ENCODE data around the gene LHFPL6.

Gene LHFPL6

GRCh38 chr13:39330504-39330903 is 272.5 kb downstream of the LHFPL6 start:
- DNase-seq, result no peak

GRCh38 chr13:39329182-39329639 is 273.8 kb downstream of the LHFPL6 start:
- DNase-seq, result no peak

DNA sequence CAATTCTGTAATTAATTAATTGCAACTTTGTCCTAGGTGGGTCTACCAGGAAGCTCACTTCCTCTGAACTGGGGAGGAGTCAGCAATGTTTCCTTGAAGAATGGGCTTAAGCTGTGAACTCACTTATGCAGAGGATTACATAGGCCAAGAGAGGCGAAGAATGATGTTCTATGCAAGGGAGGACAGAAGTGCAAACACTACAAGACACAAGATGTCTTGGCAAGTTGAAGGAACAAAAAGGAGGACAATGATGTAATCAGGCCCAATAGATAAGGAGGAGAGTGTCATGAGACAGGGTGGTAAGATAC is 275.9 kb downstream of the LHFPL6 start:
- DNase-seq, result no peak

- no peak for DNase-seq
These were observed 276.4 kb downstream of the LHFPL6 start for GRCh38 chr13:39326469-39327171.

DNA sequence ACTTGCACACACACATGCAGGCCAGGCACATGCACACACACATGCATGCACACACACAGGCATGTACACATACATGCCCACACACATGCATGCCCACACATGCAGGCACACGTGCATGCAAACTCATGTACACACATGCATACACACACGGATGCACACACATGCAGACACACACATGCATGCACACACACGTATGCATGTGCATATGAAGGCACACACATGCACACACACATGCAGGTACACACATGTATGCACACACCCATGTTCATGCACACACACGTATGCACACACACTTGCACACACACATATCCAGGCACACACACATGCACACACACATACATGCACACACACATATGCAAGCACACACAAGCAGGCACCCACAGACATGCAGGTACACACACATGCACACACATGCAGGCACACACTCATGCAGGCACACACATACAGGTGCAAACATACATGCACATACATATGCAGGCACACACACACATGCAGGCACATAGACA is 278.1 kb downstream of the LHFPL6 start:
- no peak for DNase-seq

- DNase-seq, result no peak
These were observed 280.0 kb downstream of the LHFPL6 start for GRCh38 chr13:39322836-39323585.

GRCh38 chr13:39321574-39321973 is 281.4 kb downstream of the LHFPL6 start:
- no peak for DNase-seq

DNA sequence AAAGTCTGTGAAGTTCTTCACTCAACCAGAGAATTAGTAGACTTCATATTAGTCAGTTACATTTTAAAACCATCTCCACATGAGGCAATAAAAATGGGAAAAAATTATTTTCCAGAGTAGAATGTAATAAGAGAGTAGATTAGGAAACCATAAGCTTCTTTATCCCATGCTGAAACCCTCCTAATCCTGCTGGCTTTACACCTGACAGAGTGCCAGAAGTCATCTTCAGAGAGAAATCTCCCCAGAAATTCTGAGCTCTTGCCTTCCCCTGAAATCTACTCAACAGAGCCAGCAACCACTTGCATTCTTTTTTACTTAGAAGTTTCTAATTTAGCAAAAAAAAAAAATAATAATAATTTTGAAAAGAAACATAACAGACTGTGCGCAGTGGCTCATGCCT is 284.8 kb downstream of the LHFPL6 start:
- no peak for DNase-seq

GRCh38 chr13:39317291-39317690 is 285.7 kb downstream of the LHFPL6 start:
- no peak for DNase-seq

GRCh38 chr13:39315796-39316195 is 287.2 kb downstream of the LHFPL6 start:
- no peak for DNase-seq

DNA sequence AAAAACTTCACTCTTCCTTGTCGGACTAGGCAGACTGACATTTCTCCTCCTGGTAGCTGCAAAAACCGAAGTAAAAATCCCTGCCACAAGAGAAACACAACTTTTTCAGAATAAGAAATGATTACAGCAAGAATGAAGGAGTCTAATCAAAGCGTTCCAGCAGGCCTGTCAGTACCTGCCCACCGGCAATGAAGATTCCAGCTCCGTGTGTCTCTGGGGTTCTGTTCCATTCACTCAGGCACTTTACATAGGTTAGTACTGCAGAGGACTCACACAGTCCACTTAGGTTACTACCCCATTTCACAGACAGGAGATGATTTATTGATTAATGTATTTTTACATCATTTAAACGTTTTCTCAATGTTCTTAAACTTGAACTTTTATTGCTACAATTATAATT is 289.3 kb downstream of the LHFPL6 start:
- DNase-seq, result no peak

DNA sequence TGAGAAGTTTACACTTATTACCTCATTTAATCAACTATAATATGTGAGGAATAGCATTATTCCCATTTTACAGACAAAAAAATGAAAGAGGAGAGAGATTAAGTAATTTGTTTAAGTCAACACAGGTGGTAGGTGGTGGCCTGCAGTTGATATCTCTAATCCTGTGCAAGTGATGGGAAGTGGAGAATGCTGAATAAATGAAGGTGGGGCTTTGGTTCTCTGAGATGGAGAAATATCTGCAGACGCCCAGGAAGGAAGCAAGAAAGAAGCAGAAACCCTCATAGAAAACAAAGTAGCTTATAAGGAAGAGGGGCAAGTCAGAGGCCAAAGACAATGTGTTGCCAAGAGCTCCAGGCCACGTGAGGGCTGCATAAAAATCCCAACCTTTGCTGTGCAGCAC is 290.4 kb downstream of the LHFPL6 start:
- DNase-seq, result no peak

DNA sequence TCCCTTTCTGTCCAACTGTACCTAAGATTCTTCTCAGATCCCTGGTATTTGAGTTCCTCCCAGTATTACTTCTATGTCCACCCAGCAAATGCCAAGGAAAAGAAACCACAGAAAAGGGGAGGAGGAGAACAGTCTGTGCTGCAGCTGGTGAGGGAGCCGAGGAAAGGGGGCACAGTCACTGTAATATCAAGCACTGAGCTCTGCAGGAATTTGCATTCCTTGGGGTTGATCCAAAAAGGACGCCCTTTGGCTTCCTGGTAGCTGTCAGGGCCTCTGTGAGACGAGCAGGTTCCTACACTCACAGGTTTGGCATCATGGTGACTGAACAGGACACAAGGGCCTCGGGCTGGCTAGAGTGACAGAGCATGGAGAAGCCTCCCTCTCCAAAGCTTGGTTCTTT is 291.4 kb downstream of the LHFPL6 start:
- DNase-seq, result no peak

DNA sequence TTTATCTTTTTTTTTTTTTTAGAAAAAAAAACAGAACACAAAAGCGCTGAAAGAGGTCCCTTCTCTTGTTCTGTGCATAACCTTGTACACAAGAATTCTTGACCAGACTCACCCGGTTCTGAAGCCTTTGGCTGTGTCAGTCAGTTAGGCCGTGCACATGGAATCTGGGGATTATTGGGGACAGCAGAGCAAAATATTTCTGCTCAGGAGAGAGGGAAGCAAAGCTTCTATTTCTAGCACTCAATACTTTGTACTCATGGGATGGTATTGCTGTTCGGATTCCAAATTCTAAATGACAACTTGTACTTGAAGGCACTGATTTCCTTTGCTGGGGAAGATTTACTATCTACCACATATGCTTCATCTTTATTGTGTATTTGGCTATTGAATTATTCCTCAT is 292.0 kb downstream of the LHFPL6 start:
- DNase-seq, result no peak

GRCh38 chr13:39306639-39307589 is 296.1 kb downstream of the LHFPL6 start:
- DNase-seq, result peak; percentile 47

DNA sequence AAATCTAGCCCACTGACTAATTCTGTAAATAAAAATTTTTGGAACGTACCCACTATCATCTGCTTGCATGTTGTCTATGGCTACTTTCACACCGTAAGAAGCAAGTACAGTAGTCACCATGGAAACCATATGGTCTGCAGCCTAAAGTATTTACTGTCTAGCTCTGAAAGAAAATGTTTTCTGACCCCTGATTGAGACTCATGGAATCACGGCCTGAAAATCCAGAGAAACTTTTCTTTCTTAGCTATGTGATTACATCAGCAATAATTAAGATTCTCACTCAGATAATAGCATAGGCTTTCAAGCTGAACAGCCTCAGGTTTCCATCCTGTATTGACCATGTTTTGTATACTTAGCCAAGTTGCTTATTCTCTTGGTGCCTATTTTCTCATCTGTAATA is 300.2 kb downstream of the LHFPL6 start:
- DNase-seq, result no peak

DNA sequence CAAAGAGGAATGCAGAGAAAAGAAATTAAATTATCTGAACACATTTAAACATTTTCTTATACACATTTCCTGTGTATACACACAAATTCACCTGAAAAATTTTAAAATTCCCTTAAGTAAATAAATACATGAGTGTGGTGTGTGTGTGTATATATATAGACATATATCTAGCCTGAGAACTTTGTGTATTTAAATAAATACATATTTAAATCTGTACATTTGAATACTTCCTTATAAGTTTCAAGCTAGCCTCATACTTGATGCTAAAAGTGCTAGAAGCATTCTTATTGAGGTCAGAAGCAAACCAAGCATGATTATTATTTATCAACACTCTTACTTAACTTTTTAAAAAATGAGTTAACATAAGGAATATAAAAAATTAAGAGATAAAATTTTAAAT is 304.0 kb downstream of the LHFPL6 start:
- no peak for DNase-seq

- DNase-seq, result no peak
These were observed 305.3 kb downstream of the LHFPL6 start for GRCh38 chr13:39297664-39298171.

- DNase-seq, result no peak
These were observed 306.0 kb downstream of the LHFPL6 start for GRCh38 chr13:39297023-39297422.

DNA sequence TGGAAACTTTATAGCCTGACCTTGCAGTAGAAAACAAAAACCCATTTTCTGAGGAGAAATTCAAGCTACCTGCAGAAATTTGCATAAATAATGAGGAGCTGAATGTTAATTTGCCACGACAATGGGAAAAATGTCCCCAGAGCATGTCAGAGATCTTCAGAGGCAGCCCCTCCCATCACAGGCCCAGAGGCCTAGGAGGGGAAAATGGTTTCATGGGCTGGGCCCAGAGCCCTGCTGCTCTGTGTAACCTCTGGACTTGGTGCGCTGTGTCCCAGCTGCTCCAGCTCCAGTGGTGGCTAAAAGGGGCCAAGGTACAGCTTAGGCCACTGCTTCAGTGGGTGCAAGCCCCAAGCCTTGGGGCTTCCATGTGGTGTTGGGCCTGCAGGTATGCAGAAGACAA is 306.8 kb downstream of the LHFPL6 start:
- DNase-seq, result no peak
